ENCODE results near the gene ATP13A3. TPM values are rescaled to one million over a fixed set of nuclear protein-coding genes. Genes with fewer than 3 reads are reported as not detected.
A peak's percentile ranks its signal among the peaks of the same experiment; 100 is the strongest.

Gene ATP13A3
- total and polyA plus RNA-seq, 9 of the 15 experiments (the other 6 are each of a cell fraction or from before 2014, with no cell fraction given): 16.6 to 135 (median 86.6) TPM

DNA sequence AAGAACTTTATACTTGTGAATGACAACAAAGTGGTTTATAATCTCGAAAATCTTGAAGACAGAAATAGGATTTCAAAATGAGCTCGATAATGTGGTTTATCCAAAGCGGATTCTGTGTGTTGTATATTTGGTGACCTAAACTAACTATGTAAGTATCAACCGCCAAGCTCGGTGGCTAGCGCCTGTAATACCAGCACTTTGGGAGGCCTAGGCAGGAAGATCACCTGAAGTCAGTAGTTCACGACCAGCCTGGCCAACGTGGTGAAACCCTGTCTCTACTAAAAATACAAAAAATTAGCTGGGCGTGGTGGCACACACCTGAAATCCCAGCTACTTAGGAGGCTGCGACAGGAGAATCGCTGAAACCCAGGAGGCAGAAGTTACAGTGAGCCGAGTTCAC is 2.2 kb downstream of the ATP13A3 start:
- no peak for FAIRE-seq
- ChIA-PET CTCF (ENCODE audit: low intra/inter-chr PET ratio) (no interaction called here), POLR2A (interaction anchor here (0.6 to 2.2 kb wide), 7 partner anchors 10 to 343 kb away, joined by 3 to 7 read pairs (median 4); no protein-coding TSS in a partner anchor)
- Histone ChIP-seq H3K4me1 (replicated peaks in 1 of 2; ENCODE audit: control insufficient read depth in 2 of 2, insufficient read depth in 2 of 2, low read length in 2 of 2) (peaks cover 38 to 50% of the 10 kb centered on the region in 2 experiments), H3K4me2 (ENCODE audit: insufficient read depth, low read length) (no peak overlapping the region), H3K27ac (ENCODE audit: extremely low read depth, low read depth, low read length) (no peak overlapping the region), H3K9me1 (ENCODE audit: control insufficient read depth, insufficient read depth, low read length) (no peaks in the 10 kb centered on the region), H3K9ac (ENCODE audit: insufficient read depth in 1 of 2, low read depth in 2 of 2, low read length in 2 of 2) (no peak overlapping the region), H4K20me1 (replicated peaks; ENCODE audit: control insufficient read depth, insufficient read depth, low read length) (peaks cover 9% of the 10 kb centered on the region; the same call in 1 of the 2 replicates), H3K36me3 (ENCODE audit: control insufficient read depth, insufficient read depth, low read length) (peaks cover 43% of the 10 kb centered on the region), H3K9me3 (replicated peaks; ENCODE audit: control insufficient read depth, insufficient read depth, low read depth, low read length) (no peaks in the 10 kb centered on the region), H2AFZ (ENCODE audit: low read depth, low read length) (no peak overlapping the region), H3K79me2 (ENCODE audit: control insufficient read depth, insufficient read depth, low read length) (peaks cover 79% of the 10 kb centered on the region), H3K27me3 (ENCODE audit: control insufficient read depth in 2 of 2, insufficient read depth in 2 of 2, low read length in 2 of 2) (no peaks in the 10 kb centered on the region), H3K4me3 (no peak overlapping the region; the same call in 1 of the 2 replicates)
- in situ Hi-C loops (cut with MboI): loop anchor here (5.0 kb wide), 1 partner anchor 93 kb away; no protein-coding TSS in a partner anchor
- no peak for DNase-seq (ENCODE audit: extremely low read depth in 1 of 4, low spot score in 3 of 4)
- BruUV-seq (replicated peaks): no TSS peak
- 74% methylated on average over 12 of the region's 12 CpGs for WGBS (ENCODE audit: insufficient coverage, low coverage, missing lambda C conversion rate)
- TF ChIP-seq, protein P1, sequence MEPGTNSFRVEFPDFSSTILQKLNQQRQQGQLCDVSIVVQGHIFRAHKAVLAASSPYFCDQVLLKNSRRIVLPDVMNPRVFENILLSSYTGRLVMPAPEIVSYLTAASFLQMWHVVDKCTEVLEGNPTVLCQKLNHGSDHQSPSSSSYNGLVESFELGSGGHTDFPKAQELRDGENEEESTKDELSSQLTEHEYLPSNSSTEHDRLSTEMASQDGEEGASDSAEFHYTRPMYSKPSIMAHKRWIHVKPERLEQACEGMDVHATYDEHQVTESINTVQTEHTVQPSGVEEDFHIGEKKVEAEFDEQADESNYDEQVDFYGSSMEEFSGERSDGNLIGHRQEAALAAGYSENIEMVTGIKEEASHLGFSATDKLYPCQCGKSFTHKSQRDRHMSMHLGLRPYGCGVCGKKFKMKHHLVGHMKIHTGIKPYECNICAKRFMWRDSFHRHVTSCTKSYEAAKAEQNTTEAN (CRISPR knock-in tag; IDR thresholded peaks at IDR 0.05): no peak
- peak; percentile 88 for TF ChIP-seq ZBTB33 (CRISPR knock-in tag; IDR thresholded peaks at IDR 0.05)
- no peak for TF ChIP-seq ZBTB7A (IDR thresholded peaks at IDR 0.05; ENCODE audit: borderline replicate concordance, control insufficient read depth, low read depth, low read length)
- TF ChIP-seq ILK (tag; IDR thresholded peaks at IDR 0.05; ENCODE audit: borderline replicate concordance, low read depth): no peak
- TF ChIP-seq ELF4 (CRISPR knock-in tag; IDR thresholded peaks at IDR 0.05): no peak
- TF ChIP-seq CHD1 (IDR thresholded peaks at IDR 0.05; ENCODE audit: low read length): peak; percentile 40
- no peak for TF ChIP-seq ZNF282 (CRISPR knock-in tag; IDR thresholded peaks at IDR 0.05)
- no peak for TF ChIP-seq HDAC6 (IDR thresholded peaks at IDR 0.05; ENCODE audit: low read depth, low read length)
- TF ChIP-seq ZNF41 (CRISPR knock-in tag; conservative IDR thresholded peaks at IDR 0.05): no peak
- no peak for TF ChIP-seq JUND (IDR thresholded peaks at IDR 0.05; ENCODE audit: borderline replicate concordance, low read depth, low read length)
- no peak for TF ChIP-seq JUND (tag; IDR thresholded peaks at IDR 0.05; ENCODE audit: borderline replicate concordance, low read depth, low read length)
- TF ChIP-seq SMARCE1 (IDR thresholded peaks at IDR 0.05): no peak
- no peak for TF ChIP-seq GATAD2A (IDR thresholded peaks at IDR 0.05)
- no peak for TF ChIP-seq USF2 (CRISPR knock-in tag; IDR thresholded peaks at IDR 0.05)
- no peak for TF ChIP-seq SIRT6 (IDR thresholded peaks at IDR 0.05; ENCODE audit: low read depth, low read length)
- TF ChIP-seq ZNF134 (CRISPR knock-in tag; conservative IDR thresholded peaks at IDR 0.05): no peak
- TF ChIP-seq TFAM (CRISPR knock-in tag; conservative IDR thresholded peaks at IDR 0.05): no peak
- no peak for ATAC-seq
- intact Hi-C loops (cut with micrococcal nuclease): loop anchor here (5.0 to 10.0 kb wide), 2 partner anchors 38 to 400 kb away; no protein-coding TSS in a partner anchor
